Inferior parietal cortex (tissue), 1 donor: ENCODE results near the gene FEV.
"Not testable (repeated sequence)": the region's sequence is repeated elsewhere in the genome, so short reads cannot be mapped to it uniquely, and the experiment has no call there.

Experiments used
- DNase-seq: peaks from one replicate; pipeline ENCODE4 v3.0.0-alpha.2; 2016; ENCODE audit errors: extremely low spot score

The FEV gene

DNA sequence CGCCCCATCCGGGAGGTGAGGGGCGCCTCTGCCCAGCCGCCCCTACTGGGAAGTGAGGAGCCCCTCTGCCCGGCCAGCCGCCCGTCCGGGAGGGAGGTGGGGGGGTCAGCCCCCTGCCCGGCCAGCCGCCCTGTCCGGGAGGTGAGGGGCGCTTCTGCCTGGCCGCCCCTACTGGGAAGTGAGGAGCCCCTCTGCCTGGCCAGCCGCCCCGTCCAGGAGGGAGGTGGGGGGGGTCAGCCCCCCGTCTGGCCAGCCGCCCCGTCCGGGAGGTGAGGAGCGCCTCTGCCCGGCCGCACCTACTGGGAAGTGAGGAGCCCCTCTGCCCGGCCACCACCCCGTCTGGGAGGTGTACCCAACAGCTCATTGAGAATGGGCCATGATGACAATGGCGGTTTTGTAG is 53.2 kb downstream of the FEV start:
- DNase-seq = not testable (repeated sequence)
